H1 (cell line): ENCODE data around the gene CACNA2D4.

ENCODE experiments used
- CTCF ChIP-seq, 3 experiments: IDR thresholded peaks; 1 replicate in 2 of 3; 2 replicates in 1 of 3; pipeline versions ENCODE4 v1.5.1 to v1.6.1; 2011; ENCODE audit warnings: low read length in 3 of 3, mild to moderate bottlenecking in 3 of 3, inconsistent platforms in 2 of 3, low read depth in 1 of 3, moderate library complexity in 1 of 3; ENCODE audit not compliant: insufficient read depth in 1 of 3; ENCODE audit errors: control extremely low read depth in 1 of 3
- EP300 ChIP-seq, 2 experiments: IDR thresholded peaks; 1 replicate in 1 of 2; 2 replicates in 1 of 2; pipeline ENCODE4 v1.6.1; 2011 to 2012; ENCODE audit warnings: low read depth in 2 of 2, low read length in 2 of 2, mild to moderate bottlenecking in 2 of 2, borderline replicate concordance in 1 of 2, inconsistent platforms in 1 of 2, moderate library complexity in 1 of 2
- NRF1 ChIP-seq: IDR thresholded peaks from 2 replicates; pipeline ENCODE4 v1.6.1; 2011; ENCODE audit warnings: mild to moderate bottlenecking, low read depth, low read length, improper control_type of control experiment
- POLR2A ChIP-seq, 2 experiments: IDR thresholded peaks; 1 replicate in 1 of 2; 2 replicates in 1 of 2; pipeline ENCODE4 v1.6.1; 2011; ENCODE audit warnings: low read depth in 2 of 2, low read length in 2 of 2, mild to moderate bottlenecking in 2 of 2; ENCODE audit errors: control extremely low read depth in 1 of 2
- RAD21 ChIP-seq, 2 experiments: IDR thresholded peaks in 1 of 2; conservative IDR thresholded peaks in 1 of 2; 2 replicates each; pipeline ENCODE4 v1.6.1; 2011; ENCODE audit warnings: low read depth in 2 of 2, low read length in 2 of 2, improper control_type of control experiment in 1 of 2, inconsistent platforms in 1 of 2, mild to moderate bottlenecking in 1 of 2, moderate library complexity in 1 of 2
- SIN3A ChIP-seq, 2 experiments: IDR thresholded peaks in 1 of 2; conservative IDR thresholded peaks in 1 of 2; 2 replicates each; pipeline ENCODE4 v1.6.1; 2011 to 2012; ENCODE audit warnings: low read length in 2 of 2, improper control_type of control experiment in 1 of 2, low read depth in 1 of 2, mild to moderate bottlenecking in 1 of 2

DNA sequence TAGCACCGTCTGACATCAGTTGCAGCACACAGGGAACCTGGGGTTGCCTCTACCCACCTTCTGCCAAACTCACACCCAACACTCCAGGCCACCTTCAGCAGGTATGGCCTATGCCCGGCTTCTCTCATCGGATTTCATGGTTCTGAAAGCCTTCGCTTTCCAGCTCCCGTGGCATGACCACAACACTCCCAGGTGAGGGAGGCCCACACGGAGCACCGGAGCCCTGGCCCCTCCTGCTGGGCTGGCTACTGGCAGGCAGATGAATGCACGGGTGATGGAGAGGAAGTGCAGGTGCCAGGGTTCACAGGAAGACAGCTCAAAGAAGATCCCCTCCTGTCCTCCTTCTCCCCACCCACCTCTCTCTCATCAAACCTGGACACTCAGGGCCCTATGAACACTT is 37.2 kb downstream of the CACNA2D4 start:
- TF ChIP-seq POLR2A (IDR thresholded peaks at IDR 0.05; ENCODE audit: control extremely low read depth in 1 of 2, low read depth in 2 of 2, low read length in 2 of 2) (no peak), NRF1 (no peak), CTCF (IDR thresholded peaks at IDR 0.05; ENCODE audit: control extremely low read depth in 1 of 3, insufficient read depth in 1 of 3, low read depth in 1 of 3, low read length in 3 of 3) (no peak), EP300 (IDR thresholded peaks at IDR 0.05; ENCODE audit: borderline replicate concordance in 1 of 2, low read depth in 2 of 2, low read length in 2 of 2) (no peak), RAD21 (IDR thresholded peaks at IDR 0.05 in 1 of 2, conservative IDR thresholded peaks at IDR 0.05 in 1 of 2; ENCODE audit: low read depth in 2 of 2, low read length in 2 of 2) (no peak), SIN3A (conservative IDR thresholded peaks at IDR 0.05 in 1 of 2, IDR thresholded peaks at IDR 0.05 in 1 of 2; ENCODE audit: low read depth in 1 of 2, low read length in 2 of 2) (no peak)
